HCT116 (cell line): ENCODE measurements around the gene TTC9B. TPM values are rescaled to one million over a fixed set of nuclear protein-coding genes. Genes with fewer than 3 reads are reported as not detected.

Experiments used
- CEBPB ChIP-seq: IDR thresholded peaks from 2 replicates; pipeline ENCODE4 v1.6.1; 2012; ENCODE audit warnings: low read depth
- FOSL1 ChIP-seq: IDR thresholded peaks from 2 replicates; pipeline ENCODE4 v1.6.1; 2012; ENCODE audit warnings: low read depth
- MAX ChIP-seq: IDR thresholded peaks from 2 replicates; pipeline ENCODE4 v1.6.1; 2012
- RAD21 ChIP-seq: IDR thresholded peaks from 2 replicates; pipeline ENCODE4 v1.6.1; 2012; ENCODE audit warnings: low read depth, mild to moderate bottlenecking
- REST ChIP-seq: IDR thresholded peaks from 2 replicates; pipeline ENCODE4 v1.6.1; 2012; ENCODE audit warnings: low read depth
- SIN3A ChIP-seq: IDR thresholded peaks from 2 replicates; pipeline ENCODE4 v1.6.1; 2012; ENCODE audit warnings: low read depth
- TCF7L2 ChIP-seq: IDR thresholded peaks from 2 replicates; pipeline ENCODE4 v1.7.0; 2011; ENCODE audit warnings: borderline replicate concordance, inconsistent platforms; ENCODE audit not compliant: insufficient read depth, insufficient read length; ENCODE audit errors: extremely low read depth
- ZBTB33 ChIP-seq: IDR thresholded peaks from 2 replicates; pipeline ENCODE4 v1.6.1; 2011; ENCODE audit warnings: mild to moderate bottlenecking, low read length, moderate library complexity; ENCODE audit not compliant: insufficient replicate concordance; ENCODE audit errors: extremely low read depth
- ZNF274 ChIP-seq: fragments of 200-500 bp; sonication (Bioruptor generic); IDR thresholded peaks from 2 replicates; pipeline ENCODE4 v1.6.1; 2014; ENCODE audit warnings: mild to moderate bottlenecking, low read depth, low read length, inconsistent platforms
- total RNA-seq: library from RNA; stranded (reverse); gene quantifications from one replicate; pipeline ENCODE4 v1.2.1, GENCODE V29; 2021; ENCODE audit not compliant: unreplicated experiment

Gene TTC9B
- total RNA-seq, 1 experiment from 2014 or later, result 1.7 TPM

GRCh38 chr19:40200341-40201099 is 17.7 kb downstream of the TTC9B start (continued):
- TF ChIP-seq ZBTB33, result no peak
- peak; percentile 72 for TF ChIP-seq FOSL1
- peak; percentile 36; the same call in 1 of the 2 replicates for TF ChIP-seq MAX
- TF ChIP-seq TCF7L2, result peak; percentile 68
- TF ChIP-seq SIN3A, result no peak
- no peak for TF ChIP-seq CEBPB
- no peak for TF ChIP-seq ZNF274
- no peak for TF ChIP-seq RAD21
- no peak for TF ChIP-seq REST
